Astrocyte (in vitro differentiated cells and primary cell): ENCODE measurements around the gene TAAR9. TPM values are rescaled to one million over a fixed set of nuclear protein-coding genes. Genes with fewer than 3 reads are reported as not detected.

Experiments
- DNase-seq: peaks from one replicate; pipeline ENCODE4 v3.0.0-alpha.2; 2010; ENCODE audit warnings: low read depth
- FAIRE-seq: peaks from 2 replicates; lab custom pipeline; 2011; peaks lifted over from hg19 to GRCh38; lab: Jason Lieb, UNC
- H2AFZ ChIP-seq: 2 replicates; pipeline ENCODE4 v1.6.0; 2012; ENCODE audit warnings: low read depth, low read length, inconsistent platforms
- H3K27ac ChIP-seq: 2 replicates; pipeline ENCODE4 v1.5.1; 2011; ENCODE audit warnings: low read depth, low read length, inconsistent platforms
- H3K27me3 ChIP-seq: 2 replicates; pipeline ENCODE4 v1.6.0; 2011; ENCODE audit warnings: low read length, inconsistent platforms; ENCODE audit not compliant: insufficient read depth
- H3K36me3 ChIP-seq: 2 replicates; pipeline ENCODE4 v1.5.1; 2011; ENCODE audit warnings: low read length, inconsistent platforms; ENCODE audit not compliant: insufficient read depth
- H3K4me1 ChIP-seq: 2 replicates; pipeline ENCODE4 v1.5.1; 2011; ENCODE audit warnings: low read length, inconsistent platforms; ENCODE audit not compliant: insufficient read depth
- H3K4me2 ChIP-seq: 2 replicates; pipeline ENCODE4 v1.6.0; 2012; ENCODE audit warnings: low read length, inconsistent platforms
- H3K4me3 ChIP-seq: 2 replicates; pipeline ENCODE4 v1.5.1; 2011; ENCODE audit warnings: low read depth, mild to moderate bottlenecking, low read length, inconsistent platforms; ENCODE audit not compliant: insufficient read depth
- H3K79me2 ChIP-seq: 2 replicates; pipeline ENCODE4 v1.6.0; 2012; ENCODE audit warnings: mild to moderate bottlenecking, low read length, inconsistent platforms; ENCODE audit not compliant: insufficient read depth
- H3K9ac ChIP-seq: 2 replicates; pipeline ENCODE4 v1.6.0; 2012; ENCODE audit warnings: mild to moderate bottlenecking, low read length, inconsistent platforms
- H3K9me3 ChIP-seq: 2 replicates; pipeline ENCODE4 v1.5.1; 2012; ENCODE audit warnings: low read depth, mild to moderate bottlenecking, low read length, inconsistent platforms; ENCODE audit not compliant: insufficient read depth
- H4K20me1 ChIP-seq: 2 replicates; pipeline ENCODE4 v1.6.0; 2012; ENCODE audit warnings: low read length, inconsistent platforms; ENCODE audit not compliant: insufficient read depth
- H3K27ac Mint-ChIP-seq: one replicate; pipeline ENCODE4 v1.8.0; 2021; ENCODE audit warnings: mild to moderate bottlenecking, mixed read lengths; ENCODE audit not compliant: unreplicated experiment
- H3K27me3 Mint-ChIP-seq: one replicate; pipeline ENCODE4 v1.8.0; 2021; ENCODE audit warnings: low read depth, mixed read lengths; ENCODE audit not compliant: unreplicated experiment
- H3K36me3 Mint-ChIP-seq: one replicate; pipeline ENCODE4 v1.8.0; 2021; ENCODE audit warnings: low read depth, mixed read lengths; ENCODE audit not compliant: unreplicated experiment
- H3K4me1 Mint-ChIP-seq: one replicate; pipeline ENCODE4 v1.8.0; 2021; ENCODE audit warnings: low read depth, mixed read lengths; ENCODE audit not compliant: unreplicated experiment
- H3K4me3 Mint-ChIP-seq: one replicate; pipeline ENCODE4 v1.8.0; 2021; ENCODE audit warnings: mild to moderate bottlenecking, moderate library complexity, mixed read lengths; ENCODE audit not compliant: unreplicated experiment
- H3K9me3 Mint-ChIP-seq: one replicate; pipeline ENCODE4 v1.8.0; 2021; ENCODE audit warnings: mild to moderate bottlenecking, mixed read lengths; ENCODE audit not compliant: unreplicated experiment
- EZH2 ChIP-seq: IDR thresholded peaks from 2 replicates; pipeline ENCODE4 v1.6.1; 2012; ENCODE audit warnings: mild to moderate bottlenecking, low read length, inconsistent platforms; ENCODE audit not compliant: insufficient read depth
- total RNA-seq: library from RNA; stranded (reverse); gene quantifications from 2 replicates; pipeline ENCODE4 v1.2.1, GENCODE V29; 2021
- TF ChIP-seq, protein P1 (sequence below): IDR thresholded peaks from 2 replicates; pipeline ENCODE4 v1.5.1; 2011; ENCODE audit warnings: low read depth, mild to moderate bottlenecking, inconsistent platforms, low read length, moderate library complexity; ENCODE audit not compliant: insufficient read depth

Gene TAAR9
- total RNA-seq, 1 donor from 2014 or later, result not detected

- H3K9me3 Mint-ChIP-seq, result no peaks in the 10 kb centered on the region
Observed at GRCh38 chr6:132511210-132511830, 26.8 kb upstream of the TAAR9 start.

GRCh38 chr6:132511831-132512220 is 26.3 kb upstream of the TAAR9 start:
- peaks cover 7% of the 10 kb centered on the region for H3K4me1 ChIP-seq
- TF ChIP-seq, protein P1, sequence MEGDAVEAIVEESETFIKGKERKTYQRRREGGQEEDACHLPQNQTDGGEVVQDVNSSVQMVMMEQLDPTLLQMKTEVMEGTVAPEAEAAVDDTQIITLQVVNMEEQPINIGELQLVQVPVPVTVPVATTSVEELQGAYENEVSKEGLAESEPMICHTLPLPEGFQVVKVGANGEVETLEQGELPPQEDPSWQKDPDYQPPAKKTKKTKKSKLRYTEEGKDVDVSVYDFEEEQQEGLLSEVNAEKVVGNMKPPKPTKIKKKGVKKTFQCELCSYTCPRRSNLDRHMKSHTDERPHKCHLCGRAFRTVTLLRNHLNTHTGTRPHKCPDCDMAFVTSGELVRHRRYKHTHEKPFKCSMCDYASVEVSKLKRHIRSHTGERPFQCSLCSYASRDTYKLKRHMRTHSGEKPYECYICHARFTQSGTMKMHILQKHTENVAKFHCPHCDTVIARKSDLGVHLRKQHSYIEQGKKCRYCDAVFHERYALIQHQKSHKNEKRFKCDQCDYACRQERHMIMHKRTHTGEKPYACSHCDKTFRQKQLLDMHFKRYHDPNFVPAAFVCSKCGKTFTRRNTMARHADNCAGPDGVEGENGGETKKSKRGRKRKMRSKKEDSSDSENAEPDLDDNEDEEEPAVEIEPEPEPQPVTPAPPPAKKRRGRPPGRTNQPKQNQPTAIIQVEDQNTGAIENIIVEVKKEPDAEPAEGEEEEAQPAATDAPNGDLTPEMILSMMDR, result no peak
- no peak for TF ChIP-seq EZH2
- peak overlapping the region; percentile 94 for H3K4me2 ChIP-seq
- Mint-ChIP-seq H3K27me3 (peaks cover 2% of the 10 kb centered on the region), H3K4me1 (peaks cover 14% of the 10 kb centered on the region), H3K4me3 (peak overlapping the region; percentile 97), H3K36me3 (peaks cover 8% of the 10 kb centered on the region), H3K9me3 (no peaks in the 10 kb centered on the region), H3K27ac (no peak overlapping the region)
- no peak overlapping the region for H2AFZ ChIP-seq
- H3K79me2 ChIP-seq, result peaks cover 54% of the 10 kb centered on the region
- peaks cover 3% of the 10 kb centered on the region for H3K36me3 ChIP-seq
- H3K27me3 ChIP-seq, result peaks cover 6% of the 10 kb centered on the region
- DNase-seq (no peak), FAIRE-seq (no peak)
- H4K20me1 ChIP-seq, result peaks cover 40% of the 10 kb centered on the region
- H3K27ac ChIP-seq, result no peak overlapping the region
- H3K4me3 ChIP-seq, result peak overlapping the region; percentile 74
- H3K9me3 ChIP-seq, result no peaks in the 10 kb centered on the region
- peak overlapping the region; percentile 88 for H3K9ac ChIP-seq

More at GRCh38 chr6:132511210-132511830, 26.8 kb upstream of the TAAR9 start:
- Histone ChIP-seq H3K9ac (no peak overlapping the region), H4K20me1 (peaks cover 45% of the 10 kb centered on the region), H3K27me3 (peaks cover 6% of the 10 kb centered on the region), H3K79me2 (peaks cover 59% of the 10 kb centered on the region), H3K4me1 (peaks cover 7% of the 10 kb centered on the region), H2AFZ (no peak overlapping the region), H3K4me3 (no peak overlapping the region), H3K4me2 (peak overlapping the region; percentile 94), H3K9me3 (no peaks in the 10 kb centered on the region), H3K36me3 (peaks cover 3% of the 10 kb centered on the region), H3K27ac (no peak overlapping the region)
- FAIRE-seq (no peak), DNase-seq (no peak)
- Mint-ChIP-seq H3K4me3 (peak overlapping the region; percentile 97), H3K27me3 (peaks cover 2% of the 10 kb centered on the region), H3K27ac (no peak overlapping the region), H3K36me3 (peaks cover 8% of the 10 kb centered on the region), H3K4me1 (peaks cover 16% of the 10 kb centered on the region)
- no peak for TF ChIP-seq EZH2
- TF ChIP-seq, protein P1, result no peak

- Histone ChIP-seq H3K4me3 (peak overlapping the region; percentile 74), H3K27ac (peak overlapping the region; percentile 72), H3K9me3 (no peaks in the 10 kb centered on the region), H3K4me1 (peaks cover 7% of the 10 kb centered on the region), H3K36me3 (peaks cover 3% of the 10 kb centered on the region), H3K4me2 (peak overlapping the region; percentile 94), H4K20me1 (peaks cover 38% of the 10 kb centered on the region), H3K79me2 (peaks cover 50% of the 10 kb centered on the region), H3K9ac (peak overlapping the region; percentile 88), H3K27me3 (peaks cover 6% of the 10 kb centered on the region), H2AFZ (peak overlapping the region; percentile 96)
- H3K36me3 Mint-ChIP-seq, result peaks cover 8% of the 10 kb centered on the region
- no peak for DNase-seq
- H3K4me3 Mint-ChIP-seq, result peak overlapping the region; percentile 97
- FAIRE-seq, result no peak
- H3K27ac Mint-ChIP-seq, result peak overlapping the region; percentile 93
- H3K9me3 Mint-ChIP-seq, result no peaks in the 10 kb centered on the region
- TF ChIP-seq, protein P1, result no peak
- no peak for TF ChIP-seq EZH2
- H3K4me1 Mint-ChIP-seq, result peaks cover 14% of the 10 kb centered on the region
- peaks cover 2% of the 10 kb centered on the region for H3K27me3 Mint-ChIP-seq
Observed at GRCh38 chr6:132512342-132512637, 25.8 kb upstream of the TAAR9 start.
